ENCODE measurements around the gene M6PR. TPM values are rescaled to one million over a fixed set of nuclear protein-coding genes. Genes with fewer than 3 reads are reported as not detected.

M6PR gene
- total and polyA plus RNA-seq, 4 donors = 49.9 to 225 (median 157) TPM

- no peak for ATAC-seq (ENCODE audit: insufficient read depth, low FRiP score)
- peak in 1 of 3 donors; percentile 14 for DNase-seq
- Histone ChIP-seq H3K27me3 (ENCODE audit: control insufficient read depth in 3 of 3, insufficient read depth in 3 of 3, low read length in 2 of 3) (no peaks in the 10 kb centered on the region), H3K4me1 (ENCODE audit: control insufficient read depth in 5 of 5, insufficient read depth in 5 of 5, low read length in 5 of 5) (peaks cover 0 to 44% (median 11%) of the 10 kb centered on the region in 5 donors), H3K36me3 (ENCODE audit: control insufficient read depth in 4 of 4, insufficient read depth in 4 of 4, low read length in 4 of 4) (no peaks in the 10 kb centered on the region), H3K9ac (ENCODE audit: insufficient read depth in 1 of 2, low read length in 2 of 2) (no peak overlapping the region), H3K4me3 (no peak overlapping the region), H3K9me3 (ENCODE audit: control insufficient read depth in 4 of 4, insufficient read depth in 3 of 4, low read length in 3 of 4) (no peaks in the 10 kb centered on the region), H3K27ac (ENCODE audit: low read depth in 1 of 2, low read length in 1 of 2) (no peak overlapping the region)
- 75% methylated on average over 3 of the region's 3 CpGs for WGBS, 2 donors
- no peak for TF ChIP-seq CTCF (IDR thresholded peaks at IDR 0.05; ENCODE audit: control extremely low read depth, extremely low read depth)
Observed at GRCh38 chr12:8911606-8912268, 37.7 kb downstream of the M6PR start.

GRCh38 chr12:8909752-8910151 lies 39.7 kb downstream of the M6PR start:
- H3K9ac ChIP-seq (ENCODE audit: insufficient read depth in 1 of 2, low read length in 2 of 2) = no peak overlapping the region

GRCh38 chr12:8907513-8907912 lies 41.9 kb downstream of the M6PR start:
- ATAC-seq (ENCODE audit: insufficient read depth, low FRiP score) = no peak
- no peaks in the 10 kb centered on the region for H3K27me3 ChIP-seq (ENCODE audit: control insufficient read depth in 3 of 3, insufficient read depth in 3 of 3, low read length in 2 of 3)
- H3K4me3 ChIP-seq = no peak overlapping the region
- no peak overlapping the region for H3K9ac ChIP-seq (ENCODE audit: insufficient read depth in 1 of 2, low read length in 2 of 2)
- H3K27ac ChIP-seq (ENCODE audit: low read depth in 1 of 2, low read length in 1 of 2) = no peak overlapping the region
- H3K36me3 ChIP-seq (ENCODE audit: control insufficient read depth in 4 of 4, insufficient read depth in 4 of 4, low read length in 4 of 4) = no peaks in the 10 kb centered on the region
- peak in 2 of 3 donors; percentile 24 to 53 for DNase-seq
- peaks cover 0 to 20% (median 1%) of the 10 kb centered on the region in 5 donors for H3K4me1 ChIP-seq (ENCODE audit: control insufficient read depth in 5 of 5, insufficient read depth in 5 of 5, low read length in 5 of 5)
- no peak for TF ChIP-seq CTCF (IDR thresholded peaks at IDR 0.05; ENCODE audit: control extremely low read depth, extremely low read depth)
- no peaks in the 10 kb centered on the region for H3K9me3 ChIP-seq (ENCODE audit: control insufficient read depth in 4 of 4, insufficient read depth in 3 of 4, low read length in 3 of 4)
- WGBS, 2 donors = 63 to 72% methylated on average over 3 of the region's 3 CpGs

More at GRCh38 chr12:8909752-8910151, 39.7 kb downstream of the M6PR start:
- DNase-seq = no peak
- H3K27me3 ChIP-seq (ENCODE audit: control insufficient read depth in 3 of 3, insufficient read depth in 3 of 3, low read length in 2 of 3) = no peaks in the 10 kb centered on the region
- no peak for ATAC-seq (ENCODE audit: insufficient read depth, low FRiP score)
- H3K9me3 ChIP-seq (ENCODE audit: control insufficient read depth in 4 of 4, insufficient read depth in 3 of 4, low read length in 3 of 4) = no peaks in the 10 kb centered on the region
- H3K4me3 ChIP-seq = no peak overlapping the region
- H3K27ac ChIP-seq (ENCODE audit: low read depth in 1 of 2, low read length in 1 of 2) = no peak overlapping the region
- H3K4me1 ChIP-seq (ENCODE audit: control insufficient read depth in 5 of 5, insufficient read depth in 5 of 5, low read length in 5 of 5) = peaks cover 0 to 30% (median 8%) of the 10 kb centered on the region in 5 donors
- TF ChIP-seq CTCF (IDR thresholded peaks at IDR 0.05; ENCODE audit: control extremely low read depth, extremely low read depth) = no peak
- 74 to 87% methylated on average over 5 of the region's 5 CpGs for WGBS, 2 donors
- no peaks in the 10 kb centered on the region for H3K36me3 ChIP-seq (ENCODE audit: control insufficient read depth in 4 of 4, insufficient read depth in 4 of 4, low read length in 4 of 4)

Data from lung (tissue), 12 donors.